ENCODE results near the gene FKBP1B.
"Not testable (repeated sequence)": the region's sequence is repeated elsewhere in the genome, so short reads cannot be mapped to it uniquely, and the experiment has no call there.

FKBP1B gene

DNA sequence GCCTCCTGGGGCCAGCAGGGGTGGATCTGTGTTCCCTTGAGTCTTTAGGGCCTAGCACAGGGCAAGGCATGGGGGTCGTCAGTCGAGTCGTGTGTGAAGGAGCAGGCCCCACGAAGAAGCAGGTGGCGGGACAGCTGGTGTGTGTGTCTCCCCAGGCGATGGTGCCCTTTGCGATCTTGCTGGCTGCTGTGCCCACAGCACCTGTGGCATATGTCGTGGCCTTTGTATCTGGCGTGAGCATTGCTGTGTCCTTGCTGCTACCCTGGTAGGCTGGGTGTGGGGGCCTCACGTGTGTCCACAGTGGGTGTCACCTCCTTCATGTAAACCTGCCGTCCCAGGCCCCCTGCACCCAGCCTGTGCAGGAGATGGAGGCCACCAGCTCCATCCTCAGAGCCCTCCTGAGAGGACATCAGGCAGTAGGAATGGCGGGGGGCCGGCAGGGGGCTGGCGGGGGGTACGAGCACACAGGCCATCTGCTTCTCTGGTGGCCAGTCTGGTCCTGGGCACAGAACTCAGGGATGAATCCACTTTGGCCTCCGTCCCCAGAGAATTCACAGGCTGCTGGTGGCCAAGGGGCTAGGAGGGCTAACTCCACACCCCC is 26.5 kb upstream of the FKBP1B start:
- DNase-seq (ENCODE audit: low spot score): no peak

DNA sequence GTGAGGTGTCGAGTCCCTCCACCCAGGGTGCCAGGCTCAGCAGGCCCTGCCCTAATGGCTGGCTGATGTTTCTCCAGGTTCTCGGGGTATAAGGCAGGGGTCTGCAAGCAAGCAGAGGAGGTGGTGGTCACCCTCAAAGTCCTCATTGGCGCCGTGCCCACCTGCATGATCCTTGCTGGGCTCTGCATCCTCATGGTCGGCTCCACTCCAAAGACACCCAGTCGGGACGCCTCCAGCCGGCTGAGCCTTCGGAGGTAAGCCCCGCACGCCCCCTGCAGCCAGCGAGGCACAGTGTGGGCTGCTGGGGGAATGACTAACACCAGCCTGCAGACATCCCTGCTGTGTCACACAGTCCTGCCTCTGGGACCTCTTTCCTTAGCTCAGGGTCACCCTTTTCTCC is 25.5 kb upstream of the FKBP1B start:
- DNase-seq (ENCODE audit: low spot score): no peak

GRCh38 chr2:24024996-24025663 is 24.4 kb upstream of the FKBP1B start:
- DNase-seq (ENCODE audit: low spot score): no peak

DNA sequence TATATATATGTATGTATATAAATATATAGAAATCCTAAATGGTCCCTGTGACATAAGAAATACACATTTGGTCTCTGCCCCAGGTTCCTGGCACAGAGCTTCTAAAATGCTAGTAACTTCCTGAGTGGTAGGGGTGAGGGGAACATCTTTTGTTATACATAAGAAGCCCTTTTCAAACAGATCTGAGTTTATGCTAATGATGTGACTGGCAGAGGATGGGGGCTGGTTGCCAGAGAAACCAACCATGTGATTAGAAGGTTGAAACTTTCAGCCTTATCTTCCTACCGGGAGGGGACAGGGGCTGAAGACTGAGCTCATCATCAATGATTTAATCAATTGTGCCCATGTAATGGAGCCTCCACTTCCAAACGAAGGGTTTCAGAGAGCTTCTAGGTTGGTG is 23.3 kb upstream of the FKBP1B start:
- DNase-seq (ENCODE audit: low spot score): no peak

GRCh38 chr2:24038786-24039499 is 10.6 kb upstream of the FKBP1B start:
- DNase-seq (ENCODE audit: low spot score): no peak

- no peak for DNase-seq (ENCODE audit: low spot score)
Observed at GRCh38 chr2:24040511-24040910, 9.0 kb upstream of the FKBP1B start.

DNA sequence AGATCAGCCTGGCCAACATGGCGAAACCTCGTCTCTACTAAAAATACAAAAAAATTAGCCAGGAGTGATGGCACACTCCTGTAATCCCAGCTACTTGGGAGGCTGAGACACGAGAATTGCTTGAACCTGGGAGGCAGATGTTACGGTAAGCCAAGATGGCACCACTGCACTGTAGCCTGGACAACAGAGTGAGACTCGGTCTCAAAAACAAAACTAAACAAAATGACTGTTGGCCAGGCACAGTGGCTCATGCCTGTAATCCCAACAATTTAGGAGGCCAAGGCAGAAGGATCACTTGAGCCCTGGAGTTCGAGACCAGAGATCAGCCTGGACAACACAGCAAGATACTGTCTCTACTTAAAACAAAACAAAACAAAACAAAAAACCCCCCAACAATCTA is 6.4 kb upstream of the FKBP1B start:
- not testable (repeated sequence) for DNase-seq (ENCODE audit: low spot score)

GRCh38 chr2:24045511-24046508 is 3.7 kb upstream of the FKBP1B start:
- no peak for DNase-seq (ENCODE audit: low spot score)

- no peak for DNase-seq (ENCODE audit: low spot score)
Observed at GRCh38 chr2:24046599-24046929, 3.0 kb upstream of the FKBP1B start.

- peak; percentile 95 for DNase-seq (ENCODE audit: low spot score)
Observed at GRCh38 chr2:24046930-24047702, 2.4 kb upstream of the FKBP1B start, which contains the start of gene WDCP. Gene WDCP (minus strand): TSS chr2:24047391. CDS start chr2:24039494, 7,897 bp downstream.

DNA sequence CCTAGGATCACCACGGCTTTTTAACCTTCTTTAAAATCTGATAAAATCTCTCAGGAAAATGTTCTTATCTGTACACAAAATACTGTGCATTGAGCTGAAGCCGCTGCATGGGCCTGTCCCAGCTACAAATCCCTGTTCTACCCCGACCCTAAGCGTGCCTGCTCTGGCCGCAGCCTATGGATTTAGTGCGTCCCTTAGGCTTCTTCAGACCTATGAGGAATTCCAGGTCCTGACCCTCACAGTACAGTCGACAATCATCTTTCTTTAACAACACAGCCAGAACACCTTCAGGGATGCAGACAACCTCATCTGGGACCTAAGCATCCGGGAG is 1.9 kb upstream of the FKBP1B start:
- no peak for DNase-seq (ENCODE audit: low spot score)

DNA sequence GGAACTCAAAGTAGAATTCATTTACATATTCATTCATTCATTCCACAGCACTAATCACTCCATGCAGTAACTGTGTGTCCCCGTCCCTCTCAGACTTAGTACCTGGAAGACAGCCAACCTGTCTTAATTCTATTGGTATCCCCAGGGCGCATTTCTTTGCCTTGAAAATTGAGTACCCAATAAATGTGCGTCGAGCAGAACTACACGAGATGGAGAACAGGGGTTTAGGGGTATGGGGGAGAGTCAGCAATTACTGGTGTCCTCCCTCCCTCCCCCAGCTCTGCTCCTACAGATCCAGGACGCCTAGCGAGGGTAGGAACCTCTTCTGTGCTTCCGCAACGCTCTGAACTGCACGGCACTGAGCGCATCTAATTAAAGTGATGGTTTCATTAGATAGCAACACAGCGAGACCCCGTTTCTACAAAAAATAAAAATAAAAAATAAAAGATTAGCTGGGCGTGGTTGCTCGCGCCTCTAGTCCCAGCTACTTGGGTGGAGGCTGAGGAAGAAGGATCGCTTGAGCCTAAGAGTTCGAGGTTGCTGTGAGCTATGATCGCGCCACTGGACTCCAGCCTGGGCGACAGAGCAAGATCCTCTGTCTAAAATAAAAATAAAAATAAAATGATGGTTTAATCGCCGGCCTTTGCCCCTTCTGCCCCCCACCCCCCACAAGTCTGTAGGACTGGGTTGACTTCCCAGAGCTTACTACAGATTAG is 614 bp upstream of the FKBP1B start:
- no peak for DNase-seq (ENCODE audit: low spot score)

GRCh38 chr2:24050041-24050979 is 769 bp downstream of the FKBP1B start:
- DNase-seq (ENCODE audit: low spot score): peak; percentile 69

DNA sequence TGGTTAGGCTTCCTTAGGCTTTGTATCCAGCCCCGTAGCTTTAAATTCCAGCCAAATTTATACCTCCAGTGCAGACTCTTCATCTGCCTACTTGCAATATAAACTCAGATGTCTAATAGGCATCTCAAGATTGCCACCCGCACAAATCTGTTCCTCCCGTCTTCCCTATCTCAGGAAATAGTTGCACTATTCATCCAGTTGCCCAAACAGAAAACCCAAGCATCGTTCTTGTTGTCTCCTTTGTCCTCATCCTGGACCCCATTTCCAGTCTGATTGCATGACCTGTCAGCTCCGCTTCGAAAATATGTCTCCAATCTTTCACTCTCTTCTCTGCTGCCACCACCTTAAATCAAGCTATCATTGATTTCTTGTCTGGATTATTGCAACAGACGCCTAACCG is 2.3 kb downstream of the FKBP1B start:
- no peak for DNase-seq (ENCODE audit: low spot score)

GRCh38 chr2:24052951-24053350 is 3.4 kb downstream of the FKBP1B start:
- no peak for DNase-seq (ENCODE audit: low spot score)

- DNase-seq (ENCODE audit: low spot score): no peak
Observed at GRCh38 chr2:24054366-24055010, 4.9 kb downstream of the FKBP1B start.

- DNase-seq (ENCODE audit: low spot score): no peak
Observed at GRCh38 chr2:24055750-24056149, 6.2 kb downstream of the FKBP1B start.

GRCh38 chr2:24058564-24059271 is 9.2 kb downstream of the FKBP1B start:
- no peak for DNase-seq (ENCODE audit: low spot score)

DNA sequence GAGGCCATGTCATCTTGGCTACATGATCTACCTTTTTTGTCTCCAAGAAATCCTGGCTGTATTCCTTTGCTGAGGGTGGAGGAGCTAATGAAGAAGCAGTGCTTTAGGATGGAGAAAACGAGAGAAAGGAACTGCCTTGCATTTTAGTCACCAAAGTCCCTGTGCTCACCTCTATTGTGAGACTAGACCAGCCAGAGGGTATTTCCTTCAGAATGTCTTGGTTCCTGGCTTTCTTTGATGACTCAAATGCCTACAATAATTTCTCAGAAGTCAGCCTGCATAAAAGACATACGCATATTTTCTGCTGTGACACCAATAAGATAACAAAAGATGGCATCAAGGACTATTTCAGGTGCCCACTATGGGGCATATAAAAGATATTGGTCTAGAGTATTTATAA is 15.8 kb downstream of the FKBP1B start:
- no peak for DNase-seq (ENCODE audit: low spot score)
